ENCODE results near the gene RANBP17. TPM values are rescaled to one million over a fixed set of nuclear protein-coding genes. Genes with fewer than 3 reads are reported as not detected.

The RANBP17 gene
- total RNA-seq, 1 donor from 2014 or later = 15.7 TPM

DNA sequence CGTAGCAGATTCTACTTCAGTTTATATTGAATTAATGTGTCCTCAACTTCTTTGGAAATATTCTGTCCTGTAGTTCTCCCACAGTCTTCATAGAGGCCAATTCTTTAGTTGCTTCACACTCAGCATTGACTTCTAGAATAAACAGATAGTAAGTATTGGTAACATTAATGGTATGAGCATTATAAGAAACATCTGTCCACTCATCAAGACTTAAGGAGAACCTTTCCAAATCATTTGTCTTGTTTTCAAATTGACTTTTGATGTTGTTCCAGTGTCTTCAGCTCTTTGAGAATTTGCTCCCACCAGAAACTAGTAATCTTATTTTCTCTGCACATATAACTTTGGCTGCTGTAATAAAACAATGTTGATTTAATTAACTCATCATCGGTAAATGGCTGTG is 18.3 kb downstream of the RANBP17 start:
- H3K36me3 Mint-ChIP-seq (ENCODE audit: unreplicated experiment) = peaks cover 7% of the 10 kb centered on the region
- H3K4me1 Mint-ChIP-seq (ENCODE audit: unreplicated experiment) = no peaks in the 10 kb centered on the region
- peaks cover 6% of the 10 kb centered on the region for H3K9me3 Mint-ChIP-seq (ENCODE audit: unreplicated experiment)
- no peaks in the 10 kb centered on the region for H3K27me3 Mint-ChIP-seq (ENCODE audit: unreplicated experiment)
- H3K4me3 Mint-ChIP-seq (ENCODE audit: unreplicated experiment) = no peak overlapping the region
- H3K27ac Mint-ChIP-seq (ENCODE audit: unreplicated experiment) = no peak overlapping the region
- DNase-seq (ENCODE audit: extremely low spot score, unreplicated experiment) = no peak
- TF ChIP-seq, protein P1, sequence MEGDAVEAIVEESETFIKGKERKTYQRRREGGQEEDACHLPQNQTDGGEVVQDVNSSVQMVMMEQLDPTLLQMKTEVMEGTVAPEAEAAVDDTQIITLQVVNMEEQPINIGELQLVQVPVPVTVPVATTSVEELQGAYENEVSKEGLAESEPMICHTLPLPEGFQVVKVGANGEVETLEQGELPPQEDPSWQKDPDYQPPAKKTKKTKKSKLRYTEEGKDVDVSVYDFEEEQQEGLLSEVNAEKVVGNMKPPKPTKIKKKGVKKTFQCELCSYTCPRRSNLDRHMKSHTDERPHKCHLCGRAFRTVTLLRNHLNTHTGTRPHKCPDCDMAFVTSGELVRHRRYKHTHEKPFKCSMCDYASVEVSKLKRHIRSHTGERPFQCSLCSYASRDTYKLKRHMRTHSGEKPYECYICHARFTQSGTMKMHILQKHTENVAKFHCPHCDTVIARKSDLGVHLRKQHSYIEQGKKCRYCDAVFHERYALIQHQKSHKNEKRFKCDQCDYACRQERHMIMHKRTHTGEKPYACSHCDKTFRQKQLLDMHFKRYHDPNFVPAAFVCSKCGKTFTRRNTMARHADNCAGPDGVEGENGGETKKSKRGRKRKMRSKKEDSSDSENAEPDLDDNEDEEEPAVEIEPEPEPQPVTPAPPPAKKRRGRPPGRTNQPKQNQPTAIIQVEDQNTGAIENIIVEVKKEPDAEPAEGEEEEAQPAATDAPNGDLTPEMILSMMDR (IDR thresholded peaks at IDR 0.05) = no peak

DNA sequence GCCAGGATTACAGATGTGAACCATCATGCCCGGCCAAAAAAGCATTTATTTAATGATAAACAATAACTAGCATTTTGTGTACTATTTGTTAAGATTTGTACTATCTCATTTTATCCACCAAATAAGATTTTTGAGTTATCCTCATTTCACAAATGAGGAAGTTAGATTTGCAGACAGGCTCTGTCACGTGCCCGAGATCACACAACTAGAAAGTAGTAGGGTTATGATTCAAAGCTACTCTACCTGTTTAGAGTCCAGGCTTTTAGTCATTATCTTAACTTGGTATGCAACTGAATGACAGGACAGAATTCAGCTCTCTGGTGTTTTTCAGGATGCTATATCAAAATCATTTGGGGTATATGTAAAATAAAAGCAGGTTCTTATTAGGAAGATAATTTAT is 20.5 kb downstream of the RANBP17 start:
- Mint-ChIP-seq H3K9me3 (ENCODE audit: unreplicated experiment) (no peaks in the 10 kb centered on the region), H3K36me3 (ENCODE audit: unreplicated experiment) (peaks cover 14% of the 10 kb centered on the region), H3K4me3 (ENCODE audit: unreplicated experiment) (no peak overlapping the region), H3K4me1 (ENCODE audit: unreplicated experiment) (no peaks in the 10 kb centered on the region), H3K27me3 (ENCODE audit: unreplicated experiment) (no peaks in the 10 kb centered on the region), H3K27ac (ENCODE audit: unreplicated experiment) (no peak overlapping the region)
- no peak for DNase-seq (ENCODE audit: extremely low spot score, unreplicated experiment)
- TF ChIP-seq, protein P1 (IDR thresholded peaks at IDR 0.05) = no peak

DNA sequence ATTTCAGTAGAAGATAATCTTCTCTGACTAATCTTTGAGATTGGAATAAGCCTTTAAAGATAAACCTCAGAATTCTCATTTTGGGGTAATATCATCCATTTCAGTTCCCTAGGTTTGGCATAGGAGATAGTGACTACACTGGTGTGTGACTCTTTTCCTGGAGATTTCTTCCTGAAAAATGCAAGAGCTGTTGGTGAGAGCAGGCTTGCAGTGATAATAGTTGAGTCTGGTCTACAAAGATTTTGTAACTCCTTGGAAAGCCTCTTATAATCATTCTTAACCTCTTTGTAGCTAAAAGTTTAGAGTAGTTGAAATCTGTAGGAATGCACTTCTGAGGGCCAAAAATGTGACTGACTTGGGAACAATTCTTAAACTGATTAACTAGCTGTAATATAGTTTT is 23.4 kb downstream of the RANBP17 start:
- Mint-ChIP-seq H3K4me3 (ENCODE audit: unreplicated experiment) (no peak overlapping the region), H3K36me3 (ENCODE audit: unreplicated experiment) (peaks cover 14% of the 10 kb centered on the region), H3K9me3 (ENCODE audit: unreplicated experiment) (no peaks in the 10 kb centered on the region), H3K4me1 (ENCODE audit: unreplicated experiment) (no peaks in the 10 kb centered on the region), H3K27me3 (ENCODE audit: unreplicated experiment) (no peaks in the 10 kb centered on the region), H3K27ac (ENCODE audit: unreplicated experiment) (no peak overlapping the region)
- TF ChIP-seq, protein P1 (IDR thresholded peaks at IDR 0.05) = no peak
- DNase-seq (ENCODE audit: extremely low spot score, unreplicated experiment) = no peak

DNA sequence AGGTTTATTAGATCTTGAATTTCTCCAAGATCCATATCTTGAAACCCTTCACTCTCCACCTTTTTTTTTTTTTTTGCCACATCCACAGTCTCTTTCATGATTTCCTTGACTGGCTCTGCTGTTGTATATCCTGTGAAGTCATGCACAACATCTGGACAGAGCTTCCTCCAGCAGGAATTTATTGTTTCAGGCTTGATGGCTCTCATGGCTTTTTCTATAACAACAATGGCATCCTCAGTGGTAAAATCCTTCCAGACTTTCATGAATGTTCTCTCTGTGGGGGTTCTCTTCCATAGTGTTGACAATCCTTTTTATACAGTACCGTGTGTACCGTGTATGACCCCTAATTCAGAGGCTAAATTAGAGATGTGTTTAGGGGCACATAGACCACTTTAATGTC is 24.0 kb downstream of the RANBP17 start:
- DNase-seq (ENCODE audit: extremely low spot score, unreplicated experiment) = no peak

DNA sequence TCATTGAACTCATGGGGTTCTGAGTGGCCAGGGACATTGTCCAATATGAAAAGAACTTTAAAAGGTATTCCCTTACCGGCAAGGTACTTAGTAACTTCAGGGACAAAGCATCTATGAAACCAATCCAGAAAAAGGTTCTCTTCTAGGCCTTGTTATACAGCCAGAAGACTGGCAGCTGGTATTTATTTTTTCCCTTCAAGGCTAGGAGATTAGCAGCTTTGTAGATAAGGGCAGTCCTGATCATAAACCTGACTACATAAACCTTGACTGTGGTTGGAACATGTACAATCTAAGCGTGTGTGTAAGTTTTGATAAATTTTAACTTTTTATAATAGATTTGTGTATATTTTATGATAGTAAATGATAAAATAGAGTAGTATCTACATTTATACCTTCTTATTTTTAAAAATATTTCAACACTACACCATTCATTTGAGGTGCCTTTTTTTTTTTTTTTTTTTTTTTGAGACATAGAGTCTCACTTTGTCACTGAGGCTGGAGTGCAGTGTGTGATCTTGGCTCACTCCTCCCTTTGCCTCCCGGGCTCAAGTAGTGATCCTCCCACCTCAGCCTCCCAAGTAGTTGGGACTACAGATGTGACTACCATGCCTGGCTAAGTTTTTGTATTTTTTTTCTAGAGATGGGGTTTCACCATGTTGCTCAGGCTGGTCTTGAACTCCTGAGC is 24.5 kb downstream of the RANBP17 start:
- Mint-ChIP-seq H3K27ac (ENCODE audit: unreplicated experiment) (no peak overlapping the region), H3K9me3 (ENCODE audit: unreplicated experiment) (no peaks in the 10 kb centered on the region), H3K27me3 (ENCODE audit: unreplicated experiment) (no peaks in the 10 kb centered on the region), H3K4me3 (ENCODE audit: unreplicated experiment) (no peak overlapping the region), H3K4me1 (ENCODE audit: unreplicated experiment) (peaks cover 1% of the 10 kb centered on the region), H3K36me3 (ENCODE audit: unreplicated experiment) (peaks cover 12% of the 10 kb centered on the region)
- DNase-seq (ENCODE audit: extremely low spot score, unreplicated experiment) = no peak
- TF ChIP-seq, protein P1 (IDR thresholded peaks at IDR 0.05) = no peak

More for the DNA sequence above, 24.0 kb downstream of the RANBP17 start:
- TF ChIP-seq, protein P1 (IDR thresholded peaks at IDR 0.05) = no peak
- Mint-ChIP-seq H3K36me3 (ENCODE audit: unreplicated experiment) (peaks cover 12% of the 10 kb centered on the region), H3K4me1 (ENCODE audit: unreplicated experiment) (no peaks in the 10 kb centered on the region), H3K27me3 (ENCODE audit: unreplicated experiment) (no peaks in the 10 kb centered on the region), H3K4me3 (ENCODE audit: unreplicated experiment) (no peak overlapping the region), H3K27ac (ENCODE audit: unreplicated experiment) (no peak overlapping the region), H3K9me3 (ENCODE audit: unreplicated experiment) (no peaks in the 10 kb centered on the region)

All from osteocyte (in vitro differentiated cells).